ENCODE results near the gene PRUNE2. TPM values are rescaled to one million over a fixed set of nuclear protein-coding genes. Genes with fewer than 3 reads are reported as not detected.

PRUNE2 gene
- total and polyA plus RNA-seq, 4 donors = 3.8 to 18.1 (median 7.8) TPM

- Histone ChIP-seq H3K36me3 (ENCODE audit: control insufficient read depth in 4 of 4, insufficient read depth in 4 of 4, low read length in 4 of 4) (no peaks in the 10 kb centered on the region), H3K9ac (ENCODE audit: insufficient read depth in 1 of 2, low read length in 2 of 2) (no peak overlapping the region), H3K9me3 (ENCODE audit: control insufficient read depth in 4 of 4, insufficient read depth in 3 of 4, low read length in 3 of 4) (no peaks in the 10 kb centered on the region), H3K4me3 (no peak overlapping the region), H3K27me3 (ENCODE audit: control insufficient read depth in 3 of 3, insufficient read depth in 3 of 3, low read length in 2 of 3) (no peaks in the 10 kb centered on the region), H3K4me1 (ENCODE audit: control insufficient read depth in 5 of 5, insufficient read depth in 5 of 5, low read length in 5 of 5) (peaks cover 0 to 21% (median 6%) of the 10 kb centered on the region in 5 donors), H3K27ac (ENCODE audit: low read depth in 1 of 2, low read length in 1 of 2) (no peak overlapping the region)
- ATAC-seq (ENCODE audit: insufficient read depth, low FRiP score) (no peak), DNase-seq (no peak)
- TF ChIP-seq, protein P1, sequence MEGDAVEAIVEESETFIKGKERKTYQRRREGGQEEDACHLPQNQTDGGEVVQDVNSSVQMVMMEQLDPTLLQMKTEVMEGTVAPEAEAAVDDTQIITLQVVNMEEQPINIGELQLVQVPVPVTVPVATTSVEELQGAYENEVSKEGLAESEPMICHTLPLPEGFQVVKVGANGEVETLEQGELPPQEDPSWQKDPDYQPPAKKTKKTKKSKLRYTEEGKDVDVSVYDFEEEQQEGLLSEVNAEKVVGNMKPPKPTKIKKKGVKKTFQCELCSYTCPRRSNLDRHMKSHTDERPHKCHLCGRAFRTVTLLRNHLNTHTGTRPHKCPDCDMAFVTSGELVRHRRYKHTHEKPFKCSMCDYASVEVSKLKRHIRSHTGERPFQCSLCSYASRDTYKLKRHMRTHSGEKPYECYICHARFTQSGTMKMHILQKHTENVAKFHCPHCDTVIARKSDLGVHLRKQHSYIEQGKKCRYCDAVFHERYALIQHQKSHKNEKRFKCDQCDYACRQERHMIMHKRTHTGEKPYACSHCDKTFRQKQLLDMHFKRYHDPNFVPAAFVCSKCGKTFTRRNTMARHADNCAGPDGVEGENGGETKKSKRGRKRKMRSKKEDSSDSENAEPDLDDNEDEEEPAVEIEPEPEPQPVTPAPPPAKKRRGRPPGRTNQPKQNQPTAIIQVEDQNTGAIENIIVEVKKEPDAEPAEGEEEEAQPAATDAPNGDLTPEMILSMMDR (IDR thresholded peaks at IDR 0.05; ENCODE audit: control extremely low read depth, extremely low read depth) = no peak
- WGBS, 2 donors = 81 to 90% methylated on average over 1 of the region's 1 CpG
Observed at GRCh38 chr9:76690246-76690972, 215.5 kb downstream of the PRUNE2 start.

- no peak overlapping the region for H3K27ac ChIP-seq (ENCODE audit: low read depth in 1 of 2, low read length in 1 of 2)
- H3K36me3 ChIP-seq (ENCODE audit: control insufficient read depth in 4 of 4, insufficient read depth in 4 of 4, low read length in 4 of 4) = no peaks in the 10 kb centered on the region
- no peak overlapping the region for H3K9ac ChIP-seq (ENCODE audit: insufficient read depth in 1 of 2, low read length in 2 of 2)
- TF ChIP-seq, protein P1 (IDR thresholded peaks at IDR 0.05; ENCODE audit: control extremely low read depth, extremely low read depth) = no peak
- ATAC-seq (ENCODE audit: insufficient read depth, low FRiP score) (no peak), DNase-seq (no peak)
- peaks cover 0 to 21% (median 6%) of the 10 kb centered on the region in 5 donors for H3K4me1 ChIP-seq (ENCODE audit: control insufficient read depth in 5 of 5, insufficient read depth in 5 of 5, low read length in 5 of 5)
- no peaks in the 10 kb centered on the region for H3K27me3 ChIP-seq (ENCODE audit: control insufficient read depth in 3 of 3, insufficient read depth in 3 of 3, low read length in 2 of 3)
- WGBS, 2 donors = 48 to 64% methylated on average over 3 of the region's 3 CpGs
- no peaks in the 10 kb centered on the region for H3K9me3 ChIP-seq (ENCODE audit: control insufficient read depth in 4 of 4, insufficient read depth in 3 of 4, low read length in 3 of 4)
- H3K4me3 ChIP-seq = no peak overlapping the region
Observed at GRCh38 chr9:76688471-76689238, 217.3 kb downstream of the PRUNE2 start.

GRCh38 chr9:76687861-76688391 lies 218.0 kb downstream of the PRUNE2 start:
- no peaks in the 10 kb centered on the region for H3K36me3 ChIP-seq (ENCODE audit: control insufficient read depth in 4 of 4, insufficient read depth in 4 of 4, low read length in 4 of 4)
- no peak overlapping the region for H3K27ac ChIP-seq (ENCODE audit: low read depth in 1 of 2, low read length in 1 of 2)
- TF ChIP-seq, protein P1 (IDR thresholded peaks at IDR 0.05; ENCODE audit: control extremely low read depth, extremely low read depth) = no peak
- ATAC-seq (ENCODE audit: insufficient read depth, low FRiP score) = peak; percentile 56
- no peak for DNase-seq
- no peak overlapping the region for H3K9ac ChIP-seq (ENCODE audit: insufficient read depth in 1 of 2, low read length in 2 of 2)
- H3K4me3 ChIP-seq = no peak overlapping the region
- no peaks in the 10 kb centered on the region for H3K27me3 ChIP-seq (ENCODE audit: control insufficient read depth in 3 of 3, insufficient read depth in 3 of 3, low read length in 2 of 3)
- no peaks in the 10 kb centered on the region for H3K9me3 ChIP-seq (ENCODE audit: control insufficient read depth in 4 of 4, insufficient read depth in 3 of 4, low read length in 3 of 4)
- H3K4me1 ChIP-seq (ENCODE audit: control insufficient read depth in 5 of 5, insufficient read depth in 5 of 5, low read length in 5 of 5) = peaks cover 0 to 21% (median 6%) of the 10 kb centered on the region in 5 donors
- WGBS, 2 donors = 72 to 75% methylated on average over 4 of the region's 4 CpGs
